ENCODE measurements around the gene DUSP3.

Gene DUSP3

DNA sequence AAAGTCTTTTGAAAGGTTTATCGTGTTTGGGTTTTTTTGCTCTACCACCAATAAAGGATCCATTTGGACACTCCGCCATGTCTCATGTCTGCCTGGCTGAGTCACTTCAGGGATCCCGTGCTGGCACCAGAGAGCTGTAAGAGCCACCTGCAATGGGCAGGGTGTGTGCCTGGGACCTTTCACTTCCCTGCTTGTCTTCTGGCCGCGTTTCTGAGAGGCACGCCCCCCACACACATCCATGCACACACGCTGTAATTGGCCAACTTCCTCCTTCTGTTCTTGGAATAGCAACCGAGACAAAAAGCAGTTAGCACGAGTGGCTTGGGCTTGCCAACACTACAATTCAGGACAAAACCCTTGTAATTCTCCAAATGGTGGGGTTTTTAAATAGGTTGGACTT, 10.4 kb downstream of the DUSP3 start:
- no peak for DNase-seq

DNA sequence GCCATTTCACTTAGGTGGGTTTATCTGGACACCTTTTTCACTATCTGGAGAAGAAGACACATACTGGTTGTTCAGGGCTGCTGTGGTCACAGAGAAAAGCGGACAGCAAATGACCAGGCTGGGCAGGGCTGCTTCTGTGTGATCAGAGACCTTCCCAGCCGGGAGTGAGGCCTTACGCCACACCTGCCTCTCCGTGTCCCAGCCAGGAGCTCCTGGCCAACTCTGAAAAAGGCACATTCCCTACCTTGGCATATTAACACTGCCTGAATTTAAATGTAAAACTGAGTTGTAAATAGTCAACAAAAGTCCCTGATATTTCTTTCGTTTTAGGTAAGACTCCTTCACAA, 11.1 kb downstream of the DUSP3 start:
- DNase-seq = no peak

DNA sequence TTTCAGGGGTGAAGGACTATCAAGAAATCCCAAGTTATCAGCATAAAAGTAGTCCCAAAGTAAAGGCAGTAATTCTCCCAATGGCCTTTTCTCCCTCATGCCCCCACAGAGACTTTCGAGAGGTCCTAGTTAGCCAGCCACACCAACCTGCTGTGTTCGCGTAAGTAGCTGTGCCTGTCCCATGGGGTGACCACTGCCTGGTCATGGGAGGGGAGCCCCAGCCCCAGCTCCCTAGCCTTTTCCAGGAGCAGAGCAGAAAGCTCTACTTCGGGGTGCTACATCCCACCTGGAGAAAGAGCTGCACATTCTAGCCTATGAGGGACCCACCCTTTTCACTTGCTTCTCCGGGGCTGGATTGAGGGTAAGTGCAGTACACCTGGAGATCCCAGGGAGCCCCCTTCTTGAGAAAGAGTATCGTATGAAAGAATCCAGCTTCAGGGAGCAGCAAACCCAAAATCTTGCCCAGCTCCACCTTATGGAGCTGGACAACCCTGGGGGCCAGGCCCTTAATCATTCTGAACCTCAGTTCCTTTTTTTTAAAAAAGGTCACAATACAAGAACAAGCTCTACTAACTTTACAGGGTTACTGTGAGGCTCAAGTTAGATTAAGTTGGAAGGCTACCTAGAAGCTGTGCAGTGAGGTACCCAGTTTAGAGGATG, 11.6 kb downstream of the DUSP3 start:
- no peak for DNase-seq

DNA sequence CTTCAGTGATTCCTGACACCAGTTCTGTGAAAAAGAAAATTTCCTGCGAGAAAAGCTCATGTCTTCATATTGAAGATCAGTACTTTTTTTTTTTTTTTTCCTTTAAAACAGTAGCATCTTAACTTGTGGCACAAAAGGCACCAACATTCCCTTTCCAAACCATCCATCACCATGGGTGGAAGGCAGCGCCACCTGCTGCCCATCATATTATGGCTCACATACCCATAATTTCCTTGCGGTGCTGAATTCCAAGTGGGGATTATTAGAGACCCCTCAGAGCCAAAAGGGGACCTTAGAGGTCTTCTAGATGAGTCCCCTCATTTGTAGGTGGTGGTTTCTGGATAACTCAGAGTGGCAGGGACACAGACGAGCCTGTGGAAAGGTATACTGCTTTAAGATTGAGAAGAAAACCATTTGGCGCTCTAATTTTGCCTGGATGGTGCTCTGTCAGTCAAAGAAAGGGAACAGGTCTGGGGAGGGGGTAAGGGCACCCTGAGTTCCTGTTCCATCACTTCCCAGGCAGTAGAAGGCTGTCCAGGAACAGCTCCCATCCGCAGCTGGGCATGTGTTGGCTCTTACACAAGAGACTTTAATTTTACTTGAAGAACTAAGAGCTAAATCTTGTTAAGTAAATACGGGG, 12.2 kb downstream of the DUSP3 start:
- peak; percentile 68 for DNase-seq

DNA sequence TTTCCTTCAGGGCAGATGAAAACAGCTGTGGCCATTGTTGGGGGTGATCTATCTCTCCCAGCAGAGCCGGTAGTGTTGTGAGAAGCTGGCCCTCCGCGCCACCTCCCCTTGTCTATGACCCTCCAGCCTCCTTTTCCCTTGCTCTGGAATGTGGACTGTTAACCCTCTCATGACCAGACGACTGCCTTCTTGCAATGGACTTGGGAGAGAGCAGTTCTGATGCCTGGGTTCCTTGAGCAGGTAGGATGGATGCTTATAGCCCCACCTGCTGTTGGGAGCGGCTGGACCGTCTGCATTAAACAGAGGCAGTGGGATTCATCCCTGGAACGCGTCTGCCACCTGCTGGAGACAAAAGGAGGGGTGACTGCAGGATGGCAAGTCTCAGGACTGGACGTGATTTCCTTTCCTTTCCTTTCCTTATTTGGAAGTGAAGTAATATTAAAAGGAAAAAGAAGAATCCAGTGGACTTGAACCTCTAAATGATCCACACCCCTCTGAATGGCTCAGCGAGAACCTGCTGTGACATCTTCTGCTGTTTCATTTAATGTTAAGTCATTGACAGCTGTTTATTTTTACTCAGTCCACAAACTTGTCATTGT, 18.4 kb downstream of the DUSP3 start:
- peak; percentile 93 for DNase-seq

DNA sequence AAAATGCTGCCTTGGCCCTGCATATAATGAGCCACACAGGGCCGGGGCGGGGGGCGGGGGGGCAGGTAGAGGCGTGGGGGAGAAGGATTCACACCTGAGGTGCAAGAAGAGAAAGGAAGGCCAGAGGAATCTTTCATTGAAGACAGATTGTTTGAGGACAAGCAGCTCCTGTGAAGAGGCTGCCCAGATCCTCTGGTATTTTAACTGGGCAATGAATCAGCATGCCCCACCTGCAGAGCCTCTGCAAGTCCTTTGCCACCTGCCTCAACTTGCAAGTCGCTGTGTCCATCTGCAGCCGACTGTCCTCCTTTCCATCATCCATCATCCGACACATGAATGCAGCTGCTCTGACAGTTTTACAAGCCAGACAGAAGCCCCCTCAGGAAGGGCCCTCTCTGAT, 18.9 kb downstream of the DUSP3 start:
- no peak for DNase-seq

DNA sequence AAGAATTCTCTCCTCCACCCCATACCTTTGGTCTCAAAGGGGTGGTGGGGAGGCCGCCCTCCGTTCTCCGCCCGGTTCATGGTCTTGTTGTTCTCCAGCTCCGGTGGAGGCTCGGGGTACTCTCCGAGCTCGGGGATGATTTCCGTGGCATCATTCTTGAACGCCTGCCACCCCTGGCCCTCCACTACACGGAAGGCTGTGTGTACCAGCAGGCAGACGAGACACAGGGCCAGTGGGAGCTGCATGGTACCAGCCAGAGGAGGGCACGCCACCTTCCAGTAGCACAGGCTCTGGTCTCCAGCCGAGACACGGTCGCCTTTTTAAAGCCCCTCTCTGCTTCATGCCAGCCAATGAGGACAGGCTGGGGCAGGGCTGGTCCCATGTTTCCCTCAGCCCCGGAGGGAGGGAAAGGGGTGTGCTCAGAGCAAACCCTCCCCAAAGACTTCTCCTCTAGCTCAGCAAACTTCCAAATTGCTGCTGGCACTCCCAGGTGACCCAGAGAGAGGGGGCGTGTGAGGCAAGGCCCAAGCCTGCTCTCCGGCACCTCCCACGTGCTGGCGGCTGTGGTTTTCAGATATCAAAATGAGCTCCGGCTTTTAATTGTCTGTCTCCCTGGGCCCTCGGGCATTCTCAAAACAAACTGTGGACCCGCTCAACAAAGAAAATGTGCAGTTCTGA, 20.1 kb downstream of the DUSP3 start, which contains the start of gene SOST:
SOST (minus strand) TSS at position 295 of the 678 bp plus-strand sequence; CDS start at position 245, 50 bp downstream.
- DNase-seq = no peak

DNA sequence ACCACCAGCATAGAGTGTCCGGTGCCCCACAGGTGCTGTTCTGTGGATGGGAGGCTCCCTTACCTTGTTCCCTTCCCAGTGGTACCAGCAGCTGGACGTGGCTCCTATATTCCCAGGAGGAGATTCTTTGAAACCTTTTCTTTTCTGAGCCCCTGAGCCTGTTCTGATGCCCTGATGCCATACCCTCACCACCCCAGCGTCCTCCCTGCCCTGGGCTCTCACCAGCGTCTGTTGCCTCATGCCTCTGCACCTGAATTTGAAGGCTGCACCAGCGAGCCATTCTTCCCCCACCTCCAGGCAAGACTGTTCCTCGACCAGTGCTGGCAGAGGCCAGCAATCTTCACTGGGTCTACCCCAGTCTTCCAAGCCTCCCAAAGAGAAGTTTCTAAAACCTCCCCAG, 20.7 kb downstream of the DUSP3 start:
- DNase-seq = no peak

DNA sequence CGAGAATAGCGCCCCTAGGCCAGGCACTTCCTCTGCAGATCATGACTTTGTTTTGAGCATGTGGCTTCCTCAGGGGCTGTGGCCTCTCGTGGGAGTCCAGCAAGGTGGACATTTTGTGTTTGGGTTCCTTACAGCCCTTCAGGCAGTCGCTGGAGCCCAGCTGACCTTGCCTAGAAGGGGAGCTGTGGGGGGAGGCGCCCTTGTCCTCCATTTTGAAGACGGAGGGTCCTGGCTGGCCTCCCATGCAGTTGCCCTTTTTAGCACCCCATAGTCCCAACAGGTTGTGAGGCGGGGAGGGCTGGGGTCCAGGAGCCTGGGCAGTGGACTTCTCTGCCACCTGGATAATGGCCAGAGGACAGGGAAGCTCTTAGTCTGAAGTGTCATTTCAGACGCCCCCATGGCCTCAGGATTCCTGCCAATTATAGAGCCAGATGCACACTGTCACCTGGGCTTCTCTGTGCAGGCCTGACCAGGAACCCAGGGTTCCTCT, 21.6 kb downstream of the DUSP3 start:
- DNase-seq = no peak

DNA sequence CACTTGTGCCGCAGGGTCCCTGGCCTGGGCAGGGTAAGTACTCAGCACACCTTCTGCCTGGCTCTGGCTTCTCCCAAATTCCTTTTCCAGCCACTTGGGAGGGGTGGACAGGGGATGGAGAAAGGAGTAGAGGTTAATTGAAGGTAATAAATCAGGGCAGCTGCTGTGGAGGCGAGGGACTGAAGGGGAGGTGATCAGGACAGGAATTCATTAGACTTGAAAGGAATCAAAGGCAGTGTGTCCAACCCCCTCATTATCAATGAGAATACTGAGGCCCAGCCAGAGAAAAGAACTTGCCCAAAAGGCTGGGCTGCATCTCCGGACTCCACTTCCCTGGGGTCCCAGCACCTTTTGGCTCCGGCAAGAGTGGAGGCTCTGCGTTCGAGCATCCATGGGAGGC, 22.6 kb downstream of the DUSP3 start:
- DNase-seq = no peak

DNA sequence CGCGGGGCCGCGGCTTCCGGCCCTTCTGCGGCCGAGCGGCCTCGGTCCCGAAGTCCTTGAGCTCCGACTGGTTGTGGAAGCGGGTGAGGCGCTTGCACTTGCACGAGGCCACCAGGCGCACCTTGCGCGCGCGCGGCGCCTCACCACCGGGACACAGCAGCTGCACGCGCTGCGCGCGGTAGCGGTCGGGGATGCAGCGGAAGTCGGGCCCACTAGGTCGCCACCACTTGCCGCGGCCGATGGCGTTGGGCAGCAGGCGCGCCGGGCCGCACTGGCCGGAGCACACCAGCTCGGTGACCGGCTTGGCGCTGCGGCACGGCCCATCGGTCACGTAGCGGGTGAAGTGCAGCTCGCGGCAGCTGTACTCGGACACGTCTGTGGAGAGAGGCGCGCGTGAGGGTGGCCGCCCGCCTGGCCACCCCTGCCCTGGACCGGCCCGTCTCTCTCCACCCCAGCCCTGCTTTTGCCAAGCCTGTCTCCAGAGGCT, 23.3 kb downstream of the DUSP3 start:
- no peak for DNase-seq

DNA sequence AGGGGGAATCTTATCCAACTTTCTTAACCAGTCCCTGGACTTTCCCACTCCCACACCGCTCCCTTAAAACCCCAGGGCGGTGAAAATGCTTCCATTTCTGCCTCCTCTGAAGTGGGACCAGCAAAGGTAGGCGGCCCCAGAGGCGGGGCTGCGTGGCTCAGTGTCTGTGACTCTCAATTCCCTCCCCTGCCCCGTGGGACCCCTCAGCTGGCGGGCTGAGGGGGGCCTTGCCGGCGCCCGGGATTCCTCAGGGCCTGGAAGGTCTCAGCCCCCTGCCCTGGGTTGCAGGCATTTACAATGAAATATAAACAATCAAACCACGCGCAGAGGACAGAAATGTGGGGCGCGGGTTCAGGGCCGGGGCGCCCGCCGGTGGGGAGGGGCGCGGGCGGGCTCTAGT, 23.8 kb downstream of the DUSP3 start:
- no peak for DNase-seq

DNA sequence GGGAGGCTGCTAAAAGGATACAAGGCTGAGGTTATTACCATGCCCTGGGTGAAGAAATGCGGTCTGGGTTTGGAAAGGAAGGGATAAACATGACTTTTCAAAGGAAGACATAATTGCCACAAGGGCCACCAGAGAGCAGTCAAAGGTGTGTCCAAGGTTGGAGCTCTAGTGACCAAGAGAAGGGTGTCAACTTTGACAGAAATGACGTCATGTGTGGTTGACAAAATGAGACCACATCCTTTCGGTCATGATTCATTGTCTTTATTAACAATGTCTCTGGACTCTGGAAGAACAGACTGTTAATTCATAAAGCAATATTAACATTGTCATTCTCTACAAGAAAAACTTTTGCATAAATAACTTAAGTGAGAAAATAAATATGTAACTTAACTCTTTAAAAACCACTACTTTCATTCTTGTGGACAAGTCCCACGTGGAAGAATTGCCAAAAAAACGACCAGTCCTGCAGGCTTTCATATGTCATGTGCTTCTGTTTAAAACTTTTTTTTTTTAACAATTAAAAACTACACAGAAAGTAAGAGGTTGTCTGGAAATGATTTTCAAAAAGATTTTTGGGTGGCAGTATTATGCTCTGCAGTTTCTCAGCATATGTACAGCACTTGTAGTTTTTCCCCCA, 25.2 kb downstream of the DUSP3 start:
- DNase-seq = no peak

DNA sequence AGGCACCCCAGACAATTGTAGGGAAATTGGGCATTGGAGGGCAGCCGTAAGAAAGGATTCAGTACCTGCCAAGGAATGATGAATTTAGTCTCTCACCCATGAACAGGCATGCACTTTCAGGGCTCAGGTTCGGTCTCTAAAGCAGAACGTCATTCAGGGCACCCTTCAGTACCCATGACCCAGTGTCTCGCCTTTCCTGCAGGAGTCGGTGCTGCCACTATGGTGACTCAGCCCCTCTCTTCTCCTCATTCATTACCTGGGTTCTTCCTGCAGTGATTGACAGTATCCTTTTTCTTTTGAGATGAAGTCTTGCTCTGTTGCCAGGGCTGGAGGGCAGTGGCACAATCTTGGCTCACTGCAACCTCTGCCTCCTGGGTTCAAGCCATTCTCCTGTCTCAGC, 28.6 kb downstream of the DUSP3 start:
- no peak for DNase-seq

DNA sequence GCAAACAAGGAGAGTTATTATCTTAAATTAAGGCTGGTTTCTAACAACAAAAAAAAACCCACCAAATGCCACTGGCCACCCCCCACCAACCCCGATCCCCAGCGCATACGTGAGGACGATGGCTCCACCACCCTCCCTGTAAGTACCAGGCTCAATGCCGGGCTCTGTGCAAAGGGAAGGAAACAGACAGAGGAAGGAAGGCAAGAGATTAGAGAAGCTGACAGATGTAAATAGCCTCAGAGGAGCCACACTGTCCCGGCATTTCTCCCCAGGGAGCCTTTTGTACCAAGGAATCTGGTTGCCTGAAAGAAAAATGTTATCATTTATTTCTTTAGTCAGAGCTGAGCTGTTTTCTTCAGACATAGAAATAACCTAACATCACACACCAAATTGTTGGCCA, 33.2 kb downstream of the DUSP3 start:
- DNase-seq = no peak

DNA sequence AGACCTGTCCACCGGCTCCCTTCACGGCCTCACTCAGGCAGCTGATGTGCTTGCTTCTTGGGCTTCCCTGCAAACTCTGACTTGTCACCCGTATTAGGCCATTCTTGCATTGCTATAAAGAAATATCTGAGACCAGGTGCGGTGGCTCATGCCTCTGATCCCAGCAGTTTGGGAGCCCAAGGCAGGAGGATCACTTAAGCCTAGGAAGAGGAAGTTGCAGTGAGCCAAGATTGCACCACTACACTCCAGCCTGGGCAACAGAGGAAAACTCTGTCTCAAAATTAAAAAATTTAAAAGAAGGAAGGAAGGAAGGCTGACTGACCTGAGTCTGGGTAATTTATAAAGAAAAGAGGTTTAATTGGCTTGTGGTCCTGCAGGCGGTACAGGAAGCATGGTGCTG, 37.1 kb downstream of the DUSP3 start:
- no peak for DNase-seq

DNA sequence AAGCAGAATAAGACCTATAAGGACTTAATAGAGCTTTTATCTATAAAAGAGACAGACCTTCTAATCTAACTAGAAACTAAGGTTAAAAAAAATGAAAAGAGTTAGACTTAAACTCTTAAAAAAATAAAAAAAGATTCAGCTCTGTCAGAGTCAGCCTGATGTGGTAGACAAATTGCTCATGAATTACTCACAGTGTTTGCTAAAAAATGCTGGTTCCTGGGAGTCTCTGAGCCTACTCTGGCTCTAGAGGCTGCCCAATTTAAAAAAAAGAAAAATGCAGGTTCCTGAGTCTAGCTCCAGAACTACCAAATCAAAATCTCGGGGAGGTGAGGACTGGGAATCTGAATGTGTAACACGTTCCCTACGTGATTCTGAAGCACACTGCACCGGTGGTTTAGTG, 38.2 kb downstream of the DUSP3 start:
- no peak for DNase-seq

DNA sequence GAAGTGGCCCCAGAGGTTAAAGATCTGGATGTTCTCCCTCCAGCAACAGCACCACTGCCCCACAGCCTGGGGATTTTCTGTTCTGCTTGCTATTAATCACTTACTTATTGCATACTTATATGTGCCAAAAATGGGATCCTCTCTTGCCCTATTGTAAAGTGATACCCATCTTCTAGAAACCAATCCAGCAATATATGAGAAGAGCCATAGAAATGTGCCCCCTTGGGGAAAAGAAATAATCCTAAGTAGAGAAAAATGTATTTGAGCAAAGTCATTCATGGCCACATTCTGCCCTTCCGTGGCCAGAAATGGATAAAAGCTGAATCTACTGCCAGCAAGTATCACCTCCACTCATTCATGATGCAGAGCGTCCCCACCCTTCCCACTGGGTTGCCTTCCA, 41.1 kb downstream of the DUSP3 start:
- DNase-seq = no peak

DNA sequence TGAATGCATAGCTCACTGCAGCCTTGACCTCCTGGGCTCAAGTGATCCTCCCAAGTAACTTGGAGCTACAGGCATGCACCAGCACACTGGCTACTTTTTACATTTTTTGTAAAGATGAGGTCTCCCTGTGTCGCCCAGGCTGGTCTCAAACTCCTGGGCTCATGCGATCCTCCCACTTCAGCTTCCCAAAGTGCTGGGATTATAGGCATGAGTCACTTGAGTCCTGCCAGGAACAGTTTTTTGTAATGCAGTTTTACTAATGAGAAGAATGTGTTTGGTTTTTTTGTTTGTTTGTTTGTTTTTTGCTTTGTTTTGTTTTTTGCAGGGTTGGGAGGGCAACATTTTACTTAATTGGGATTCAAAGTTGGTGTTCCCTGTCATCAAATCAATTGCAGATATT, 42.4 kb downstream of the DUSP3 start:
- DNase-seq = no peak

DNA sequence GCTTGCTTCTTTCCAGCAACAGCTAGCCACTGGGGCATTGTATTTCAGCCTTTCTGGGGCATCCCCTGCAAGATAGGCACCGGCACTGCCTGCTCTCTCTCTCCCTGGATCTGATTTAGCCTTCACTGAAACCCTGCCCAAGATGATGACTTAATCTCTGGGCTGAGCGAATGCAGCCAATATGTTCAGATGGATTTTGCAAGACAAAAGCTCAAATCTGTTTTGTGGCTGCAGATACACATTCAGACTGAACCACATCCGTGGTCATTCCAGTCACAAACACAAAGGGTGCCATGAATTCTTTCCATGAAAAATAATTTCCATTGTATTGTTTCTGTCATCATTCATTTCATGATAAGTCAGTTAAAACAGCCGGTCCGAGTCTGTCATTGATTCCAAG, 44.4 kb downstream of the DUSP3 start:
- DNase-seq = no peak

DNA sequence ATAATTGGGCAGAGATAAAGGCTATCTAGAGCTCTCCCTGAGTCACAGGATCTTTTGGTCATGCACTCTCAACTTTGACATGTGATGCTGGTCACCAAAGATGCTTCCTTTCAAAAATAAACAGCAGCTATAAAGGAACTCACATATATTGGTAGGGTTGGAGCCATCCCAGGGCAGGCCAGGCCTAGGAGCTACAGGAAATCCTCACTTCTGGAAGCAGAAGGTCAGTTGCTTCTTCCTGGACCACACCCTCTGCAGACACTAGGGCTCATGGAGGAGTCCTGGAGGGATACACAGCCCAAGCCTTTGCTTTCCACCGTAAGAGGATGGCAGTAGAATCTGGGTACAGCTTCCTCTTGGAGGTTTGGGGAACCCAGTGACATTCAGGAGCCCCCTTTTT, 44.8 kb downstream of the DUSP3 start:
- no peak for DNase-seq

DNA sequence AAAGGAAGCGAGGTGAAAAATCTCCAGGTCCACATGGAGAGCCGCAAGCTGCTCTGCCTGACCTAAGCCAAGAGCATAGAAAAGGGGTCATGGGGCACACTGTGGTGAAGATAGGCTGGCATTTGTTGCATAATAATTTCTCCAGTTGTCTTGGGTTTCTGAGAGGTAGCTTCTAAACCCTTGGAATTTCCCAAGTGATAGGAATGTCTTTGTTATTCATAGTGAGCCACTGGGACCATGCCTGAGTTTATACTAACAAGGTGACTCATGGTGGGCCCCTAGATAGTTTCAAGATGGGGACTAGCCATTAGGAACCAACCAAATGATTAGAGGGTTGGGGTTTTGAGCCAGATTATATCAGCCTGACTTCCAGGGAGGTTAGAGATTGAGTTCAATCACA, 45.8 kb downstream of the DUSP3 start:
- DNase-seq = no peak

DNA sequence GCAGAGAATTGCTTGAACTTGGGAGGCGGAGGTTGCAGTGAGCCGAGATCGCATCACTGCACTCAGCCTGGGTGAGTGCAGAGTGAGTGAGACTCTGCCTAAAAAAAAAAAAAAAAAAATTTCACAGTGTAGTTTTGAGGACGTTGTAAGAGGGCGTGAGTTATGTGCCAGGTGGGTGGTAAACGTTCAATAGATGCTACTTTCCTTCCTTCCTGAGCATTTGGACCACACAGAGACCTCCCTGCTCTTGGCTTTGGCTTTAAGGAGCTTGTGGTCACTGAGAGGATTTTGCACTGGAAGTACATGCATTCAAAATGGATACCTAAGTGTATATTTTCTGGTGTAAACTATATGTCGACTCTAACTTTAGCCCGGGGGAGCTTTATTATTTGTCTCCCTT, 50.7 kb downstream of the DUSP3 start:
- DNase-seq = no peak

Data from CD4-positive, alpha-beta T cell treated with Interleukin-17A for 4 hours (primary cell).